ENCODE measurements around the gene MCRIP1. TPM values are rescaled to one million over a fixed set of nuclear protein-coding genes. Genes with fewer than 3 reads are reported as not detected.
A peak's percentile ranks its signal among the peaks of the same experiment; 100 is the strongest.

Gene MCRIP1
- total RNA-seq, 1 donor from 2014 or later: 106 TPM

DNA sequence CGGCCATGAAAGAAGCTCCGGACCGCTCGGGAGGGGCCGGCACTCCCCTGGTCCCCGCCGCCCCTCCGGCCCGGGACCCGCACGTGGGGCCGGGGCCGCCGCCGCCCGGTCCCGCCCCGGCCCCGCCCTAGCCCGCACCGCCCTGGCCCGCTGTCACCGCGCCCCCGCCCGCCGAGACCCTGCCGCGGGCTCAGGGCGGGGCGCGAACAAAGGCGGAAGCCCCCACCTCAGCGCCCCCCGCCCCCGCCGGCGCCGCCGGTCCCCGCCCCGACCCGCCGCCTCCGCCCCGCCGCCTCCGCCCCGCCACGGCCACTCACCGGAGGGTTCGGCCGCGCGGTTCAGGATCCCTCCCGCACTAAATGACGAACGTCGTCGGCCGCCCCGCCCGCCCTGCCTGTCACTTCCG, 37.9 kb upstream of the MCRIP1 start, which contains the start of gene ARHGDIA:
Gene ARHGDIA, minus strand, starts transcription at position 357 of the 406 bp plus-strand sequence. CDS start 1,407 bp downstream, outside the sequence.
- peak within 1 kb of the TSS; percentile 94 for H3K27ac ChIP-seq (ENCODE audit: low read depth, low read length)
- peaks cover 3% of the 10 kb centered on the region for H3K36me3 Mint-ChIP-seq (ENCODE audit: low read depth, unreplicated experiment)
- H4K20me1 ChIP-seq (ENCODE audit: insufficient read depth, low read length): peaks cover 43% of the 10 kb centered on the region
- peaks cover 36% of the 10 kb centered on the region for H3K4me1 ChIP-seq (ENCODE audit: insufficient read depth, low read length)
- peak within 1 kb of the TSS; percentile 88 for H3K4me3 Mint-ChIP-seq (ENCODE audit: unreplicated experiment)
- H3K4me1 Mint-ChIP-seq (ENCODE audit: low read depth, unreplicated experiment): peaks cover 14% of the 10 kb centered on the region
- peaks cover 5% of the 10 kb centered on the region for H3K36me3 ChIP-seq (ENCODE audit: insufficient read depth, low read length)
- H3K27me3 Mint-ChIP-seq (ENCODE audit: low read depth, unreplicated experiment): no peaks in the 10 kb centered on the region
- peak within 1 kb of the TSS; percentile 92 for H3K4me3 ChIP-seq (ENCODE audit: insufficient read depth, low read depth, low read length)
- peaks cover 49% of the 10 kb centered on the region for H3K79me2 ChIP-seq (ENCODE audit: insufficient read depth, low read length)
- H3K9ac ChIP-seq (ENCODE audit: low read length): peak within 1 kb of the TSS; percentile 96
- no peaks in the 10 kb centered on the region for H3K9me3 Mint-ChIP-seq (ENCODE audit: unreplicated experiment)
- TF ChIP-seq EZH2 (IDR thresholded peaks at IDR 0.05; ENCODE audit: insufficient read depth, low read length): no peak
- TF ChIP-seq, protein P1, sequence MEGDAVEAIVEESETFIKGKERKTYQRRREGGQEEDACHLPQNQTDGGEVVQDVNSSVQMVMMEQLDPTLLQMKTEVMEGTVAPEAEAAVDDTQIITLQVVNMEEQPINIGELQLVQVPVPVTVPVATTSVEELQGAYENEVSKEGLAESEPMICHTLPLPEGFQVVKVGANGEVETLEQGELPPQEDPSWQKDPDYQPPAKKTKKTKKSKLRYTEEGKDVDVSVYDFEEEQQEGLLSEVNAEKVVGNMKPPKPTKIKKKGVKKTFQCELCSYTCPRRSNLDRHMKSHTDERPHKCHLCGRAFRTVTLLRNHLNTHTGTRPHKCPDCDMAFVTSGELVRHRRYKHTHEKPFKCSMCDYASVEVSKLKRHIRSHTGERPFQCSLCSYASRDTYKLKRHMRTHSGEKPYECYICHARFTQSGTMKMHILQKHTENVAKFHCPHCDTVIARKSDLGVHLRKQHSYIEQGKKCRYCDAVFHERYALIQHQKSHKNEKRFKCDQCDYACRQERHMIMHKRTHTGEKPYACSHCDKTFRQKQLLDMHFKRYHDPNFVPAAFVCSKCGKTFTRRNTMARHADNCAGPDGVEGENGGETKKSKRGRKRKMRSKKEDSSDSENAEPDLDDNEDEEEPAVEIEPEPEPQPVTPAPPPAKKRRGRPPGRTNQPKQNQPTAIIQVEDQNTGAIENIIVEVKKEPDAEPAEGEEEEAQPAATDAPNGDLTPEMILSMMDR (IDR thresholded peaks at IDR 0.05; ENCODE audit: insufficient read depth, low read depth, low read length): no peak
- no peaks in the 10 kb centered on the region for H3K9me3 ChIP-seq (ENCODE audit: insufficient read depth, low read depth, low read length)
- peak within 1 kb of the TSS; percentile 90 for H2AFZ ChIP-seq (ENCODE audit: low read depth, low read length)
- FAIRE-seq (no peak), DNase-seq (ENCODE audit: low read depth) (no peak)
- peak within 1 kb of the TSS; percentile 97 for H3K27ac Mint-ChIP-seq (ENCODE audit: unreplicated experiment)
- H3K27me3 ChIP-seq (ENCODE audit: insufficient read depth, low read length): no peaks in the 10 kb centered on the region
- H3K4me2 ChIP-seq (ENCODE audit: low read length): peak within 1 kb of the TSS; percentile 99

DNA sequence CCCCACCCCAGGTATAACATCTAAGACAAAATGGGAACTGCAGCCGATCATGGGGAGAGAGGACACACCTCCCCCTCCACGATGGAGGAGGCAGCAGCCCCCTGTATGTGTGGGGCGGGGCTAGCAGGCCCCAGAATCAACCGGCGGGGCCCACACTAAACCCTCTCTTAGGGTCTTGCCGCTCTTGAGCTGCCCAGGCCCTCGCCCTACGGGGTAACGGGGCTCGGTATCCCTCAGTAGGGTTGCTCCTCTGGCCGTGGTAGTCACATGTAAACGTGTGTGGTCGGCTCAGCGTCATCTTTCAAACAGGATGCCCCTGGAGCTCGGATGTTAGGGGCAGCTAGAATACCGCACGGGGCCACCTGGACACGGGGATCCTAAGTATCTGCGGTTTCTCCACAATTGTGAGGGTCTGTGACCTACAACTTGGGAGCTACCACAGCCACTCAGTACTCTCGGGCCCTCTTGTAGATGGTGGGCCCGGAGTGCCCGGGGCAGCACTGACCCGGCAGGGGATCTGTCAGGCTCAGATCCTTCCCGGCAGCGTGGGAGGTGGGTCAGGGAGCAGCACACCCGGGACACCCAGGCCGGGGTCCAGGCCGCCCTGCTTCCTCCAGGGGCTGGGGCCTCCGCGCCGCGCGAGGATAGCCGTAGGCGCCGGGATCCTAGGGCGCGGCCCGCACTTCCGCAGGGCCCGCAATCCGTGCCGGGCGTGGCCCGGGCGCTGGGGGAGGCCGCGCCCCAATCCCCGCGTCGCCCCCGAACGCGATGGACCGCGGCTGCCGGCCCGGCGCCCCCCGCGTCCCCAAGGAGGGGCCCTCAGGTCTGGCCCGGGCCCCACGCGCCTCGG, 37.3 kb upstream of the MCRIP1 start:
- Histone ChIP-seq H3K9me3 (ENCODE audit: insufficient read depth, low read depth, low read length) (no peaks in the 10 kb centered on the region), H3K27me3 (ENCODE audit: insufficient read depth, low read length) (no peaks in the 10 kb centered on the region), H4K20me1 (ENCODE audit: insufficient read depth, low read length) (peaks cover 50% of the 10 kb centered on the region), H3K36me3 (ENCODE audit: insufficient read depth, low read length) (peaks cover 5% of the 10 kb centered on the region), H3K4me1 (ENCODE audit: insufficient read depth, low read length) (peaks cover 37% of the 10 kb centered on the region), H3K4me3 (ENCODE audit: insufficient read depth, low read depth, low read length) (peak overlapping the region; percentile 92), H3K79me2 (ENCODE audit: insufficient read depth, low read length) (peaks cover 56% of the 10 kb centered on the region), H3K4me2 (ENCODE audit: low read length) (peak overlapping the region; percentile 99), H3K27ac (ENCODE audit: low read depth, low read length) (peak overlapping the region; percentile 90), H3K9ac (ENCODE audit: low read length) (peak overlapping the region; percentile 96), H2AFZ (ENCODE audit: low read depth, low read length) (no peak overlapping the region)
- no peaks in the 10 kb centered on the region for H3K9me3 Mint-ChIP-seq (ENCODE audit: unreplicated experiment)
- no peaks in the 10 kb centered on the region for H3K27me3 Mint-ChIP-seq (ENCODE audit: low read depth, unreplicated experiment)
- H3K4me1 Mint-ChIP-seq (ENCODE audit: low read depth, unreplicated experiment): peaks cover 17% of the 10 kb centered on the region
- H3K4me3 Mint-ChIP-seq (ENCODE audit: unreplicated experiment): peak overlapping the region; percentile 88
- FAIRE-seq: no peak
- peaks cover 5% of the 10 kb centered on the region for H3K36me3 Mint-ChIP-seq (ENCODE audit: low read depth, unreplicated experiment)
- TF ChIP-seq, protein P1 (IDR thresholded peaks at IDR 0.05; ENCODE audit: insufficient read depth, low read depth, low read length): no peak
- TF ChIP-seq EZH2 (IDR thresholded peaks at IDR 0.05; ENCODE audit: insufficient read depth, low read length): no peak
- DNase-seq (ENCODE audit: low read depth): peak; percentile 48
- peak overlapping the region; percentile 97 for H3K27ac Mint-ChIP-seq (ENCODE audit: unreplicated experiment)

Data from astrocyte (in vitro differentiated cells and primary cell).